ENCODE data around the gene KCNJ6.

Gene KCNJ6

GRCh38 chr21:37904856-37905255, 11.4 kb downstream of the KCNJ6 start:
- no peak for DNase-seq

- DNase-seq, result no peak
Measured at GRCh38 chr21:37903396-37903795, 12.9 kb downstream of the KCNJ6 start.

- no peak for DNase-seq
Measured at GRCh38 chr21:37899146-37899545, 17.1 kb downstream of the KCNJ6 start.

GRCh38 chr21:37896788-37897187, 19.5 kb downstream of the KCNJ6 start:
- no peak for DNase-seq

GRCh38 chr21:37891972-37892371, 24.3 kb downstream of the KCNJ6 start:
- no peak for DNase-seq

GRCh38 chr21:37888659-37889058, 27.6 kb downstream of the KCNJ6 start:
- DNase-seq, result no peak

GRCh38 chr21:37886726-37887299, 29.4 kb downstream of the KCNJ6 start:
- DNase-seq, result no peak

GRCh38 chr21:37886120-37886519, 30.1 kb downstream of the KCNJ6 start:
- no peak for DNase-seq

GRCh38 chr21:37878946-37879660, 37.2 kb downstream of the KCNJ6 start:
- no peak for DNase-seq

- no peak for DNase-seq
Measured at GRCh38 chr21:37877888-37878684, 38.2 kb downstream of the KCNJ6 start.

GRCh38 chr21:37877171-37877570, 39.1 kb downstream of the KCNJ6 start:
- no peak for DNase-seq

GRCh38 chr21:37876561-37876960, 39.7 kb downstream of the KCNJ6 start:
- DNase-seq, result no peak

GRCh38 chr21:37874904-37875780, 41.1 kb downstream of the KCNJ6 start:
- DNase-seq, result no peak

- DNase-seq, result no peak
Measured at GRCh38 chr21:37874481-37874880, 41.8 kb downstream of the KCNJ6 start.

- no peak for DNase-seq
Measured at GRCh38 chr21:37873655-37874054, 42.6 kb downstream of the KCNJ6 start.

GRCh38 chr21:37871121-37871862, 45.0 kb downstream of the KCNJ6 start:
- DNase-seq, result no peak

GRCh38 chr21:37870221-37870620, 46.0 kb downstream of the KCNJ6 start:
- no peak for DNase-seq

- DNase-seq, result no peak
Measured at GRCh38 chr21:37869661-37870060, 46.6 kb downstream of the KCNJ6 start.

GRCh38 chr21:37868446-37869295, 47.6 kb downstream of the KCNJ6 start:
- DNase-seq, result no peak

GRCh38 chr21:37866027-37866426, 50.2 kb downstream of the KCNJ6 start:
- DNase-seq, result no peak

- no peak for DNase-seq
Measured at GRCh38 chr21:37865156-37865555, 51.1 kb downstream of the KCNJ6 start.
